K562 (cell line): ENCODE data around the gene CD52. TPM values are rescaled to one million over a fixed set of nuclear protein-coding genes. Genes with fewer than 3 reads are reported as not detected.
A peak's percentile ranks its signal among the peaks of the same experiment; 100 is the strongest.

Experiments
- CBX5 ChIP-seq: IDR thresholded peaks from 2 replicates; pipeline ENCODE4 v1.6.1; 2014; ENCODE audit warnings: low read depth, borderline replicate concordance
- CHD1 ChIP-seq: fragments of 200-600 bp; sonication (generic); IDR thresholded peaks from one replicate; pipeline ENCODE4 v1.6.1; 2012; ENCODE audit warnings: mild to moderate bottlenecking, moderate library complexity, low read length, inconsistent platforms
- GTF2A2 ChIP-seq: IDR thresholded peaks from 2 replicates; pipeline ENCODE4 v1.6.1; 2016; ENCODE audit warnings: mild to moderate bottlenecking, missing genetic modification characterization, missing compliant biosample characterization
- NEUROD1 ChIP-seq: fragments of 150-350 bp; IDR thresholded peaks from 2 replicates; pipeline ENCODE4 v1.6.1; 2014; ENCODE audit warnings: borderline replicate concordance, low read length, low read depth; ENCODE audit not compliant: partially characterized antibody
- PRMT5 ChIP-seq: sonication (generic); formaldehyde crosslinking; IDR thresholded peaks from 2 replicates; pipeline ENCODE4 v1.5.0; 2020; ENCODE audit warnings: missing genetic modification reagents
- RBFOX2 ChIP-seq: fragments of 200-400 bp; formaldehyde crosslinking; IDR thresholded peaks from 2 replicates; pipeline ENCODE4 v1.6.1; 2017; ENCODE audit warnings: low read depth, mild to moderate bottlenecking, low read length, moderate library complexity
- polyA plus RNA-seq, 8 experiments: library from polyadenylated mRNA; depleted of rRNA in 4 of 8; stranded (reverse) in 5 of 8; unstranded in 3 of 8; fragments of >200 nt; fragmentation: Nextera tagmentation in 2 of 8; fragmentation: Illumina TruSeq in 1 of 8; extraction: Ambion mirVana in 2 of 8; extraction: Trizol in 1 of 8; gene quantifications; 2 replicates each; pipeline versions ENCODE4 v1.2.1 to v1.2.3, GENCODE V29; 2011 to 2014; ENCODE audit warnings: inconsistent platforms in 1 of 8, missing spikeins in 1 of 8
- total RNA-seq, 7 experiments: library from RNA; depleted of rRNA in 6 of 7; stranded (reverse); fragments of >200 nt in 6 of 7; fragmentation: Illumina TruSeq in 2 of 7; extraction: Trizol in 2 of 7; gene quantifications; 2 replicates each; pipeline versions ENCODE4 v1.2.1 to v1.2.3, GENCODE V29; 2011 to 2021; ENCODE audit warnings: low replicate concordance in 1 of 7
- TF ChIP-seq, protein P1 (sequence below): IDR thresholded peaks from 2 replicates; pipeline ENCODE4 v1.6.1; 2016; ENCODE audit warnings: missing genetic modification characterization, missing compliant biosample characterization
- TF ChIP-seq, protein P2 (sequence below): fragments of 450-650 bp; IDR thresholded peaks from 2 replicates; pipeline ENCODE4 v1.6.1; 2017; ENCODE audit warnings: mild to moderate bottlenecking, moderate library complexity
- TF ChIP-seq, protein P3 (sequence below): fragments of 250-450 bp; sonication (Bioruptor Pico); IDR thresholded peaks from 2 replicates; pipeline ENCODE4 v1.5.0; 2020; ENCODE audit warnings: mild to moderate bottlenecking
- TF ChIP-seq, protein P4 (sequence below): fragments of 450-650 bp; IDR thresholded peaks from 2 replicates; pipeline ENCODE4 v1.6.1; 2018; ENCODE audit warnings: mild to moderate bottlenecking, low read depth; ENCODE audit not compliant: partially characterized antibody
- TF ChIP-seq, protein P5 (sequence below): sonication (generic); formaldehyde crosslinking; IDR thresholded peaks from 2 replicates; pipeline ENCODE4 v1.8.0; 2022; ENCODE audit warnings: mild to moderate bottlenecking, missing genetic modification reagents
- TF ChIP-seq, protein P6 (sequence below): fragments of 250-450 bp; sonication (Bioruptor Pico); IDR thresholded peaks from 2 replicates; pipeline ENCODE4 v1.5.0; 2021
- TF ChIP-seq, protein P7 (sequence below), 2 experiments: fragments of 450-650 bp; IDR thresholded peaks; 2 replicates each; pipeline ENCODE4 v1.6.1; 2016

The CD52 gene
- total and polyA plus RNA-seq, 9 of the 15 experiments (the other 6 are each of a cell fraction or from before 2014, with no cell fraction given), result 34.9 to 488 (median 173) TPM

DNA sequence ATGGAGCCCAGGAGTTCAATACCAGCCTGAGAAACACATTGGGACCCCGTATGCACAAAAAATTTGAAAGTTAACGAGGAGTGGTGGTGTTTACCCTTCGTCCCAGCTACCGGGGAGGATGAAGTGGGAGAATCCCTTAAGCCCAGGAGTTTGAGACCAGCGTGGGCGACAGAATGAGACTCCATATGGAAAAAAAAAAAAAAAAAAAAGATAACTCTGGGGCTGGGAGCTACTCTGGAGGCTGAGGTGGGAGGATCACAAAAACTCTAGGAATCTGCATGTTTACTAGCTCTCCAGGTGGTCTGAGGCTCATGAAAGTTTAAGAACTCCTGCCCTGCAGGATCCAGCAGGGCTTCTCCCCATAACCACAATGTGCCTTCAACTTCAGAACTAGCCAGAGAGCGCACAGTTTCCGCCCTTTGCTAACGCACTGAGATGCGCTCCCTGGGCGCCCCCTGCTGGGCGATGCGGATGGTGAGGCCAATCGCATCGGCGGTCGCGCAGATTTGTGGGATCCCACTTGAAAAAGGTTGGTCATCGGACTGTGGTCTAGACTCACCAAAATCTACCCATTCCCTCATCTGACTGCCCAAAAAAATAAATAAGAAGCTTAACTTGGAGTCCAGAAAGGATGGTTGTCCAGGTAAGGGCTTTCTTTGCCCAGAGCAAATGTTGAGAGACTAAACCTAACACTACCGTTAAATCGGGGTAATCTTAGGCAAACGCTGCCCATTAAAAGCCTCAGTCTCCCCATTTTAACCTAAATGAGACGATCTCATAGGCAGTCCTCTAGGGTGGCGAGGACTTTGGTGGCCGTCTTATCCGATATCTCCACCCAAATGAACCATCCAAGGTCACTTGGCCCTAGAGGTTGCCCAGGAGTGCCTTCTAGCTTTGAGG is 46.0 kb downstream of the CD52 start (continued):
- TF ChIP-seq, protein P1, sequence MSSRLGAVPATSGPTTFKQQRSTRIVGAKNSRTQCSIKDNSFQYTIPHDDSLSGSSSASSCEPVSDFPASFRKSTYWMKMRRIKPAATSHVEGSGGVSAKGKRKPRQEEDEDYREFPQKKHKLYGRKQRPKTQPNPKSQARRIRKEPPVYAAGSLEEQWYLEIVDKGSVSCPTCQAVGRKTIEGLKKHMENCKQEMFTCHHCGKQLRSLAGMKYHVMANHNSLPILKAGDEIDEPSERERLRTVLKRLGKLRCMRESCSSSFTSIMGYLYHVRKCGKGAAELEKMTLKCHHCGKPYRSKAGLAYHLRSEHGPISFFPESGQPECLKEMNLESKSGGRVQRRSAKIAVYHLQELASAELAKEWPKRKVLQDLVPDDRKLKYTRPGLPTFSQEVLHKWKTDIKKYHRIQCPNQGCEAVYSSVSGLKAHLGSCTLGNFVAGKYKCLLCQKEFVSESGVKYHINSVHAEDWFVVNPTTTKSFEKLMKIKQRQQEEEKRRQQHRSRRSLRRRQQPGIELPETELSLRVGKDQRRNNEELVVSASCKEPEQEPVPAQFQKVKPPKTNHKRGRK, result no peak
- TF ChIP-seq, protein P2, sequence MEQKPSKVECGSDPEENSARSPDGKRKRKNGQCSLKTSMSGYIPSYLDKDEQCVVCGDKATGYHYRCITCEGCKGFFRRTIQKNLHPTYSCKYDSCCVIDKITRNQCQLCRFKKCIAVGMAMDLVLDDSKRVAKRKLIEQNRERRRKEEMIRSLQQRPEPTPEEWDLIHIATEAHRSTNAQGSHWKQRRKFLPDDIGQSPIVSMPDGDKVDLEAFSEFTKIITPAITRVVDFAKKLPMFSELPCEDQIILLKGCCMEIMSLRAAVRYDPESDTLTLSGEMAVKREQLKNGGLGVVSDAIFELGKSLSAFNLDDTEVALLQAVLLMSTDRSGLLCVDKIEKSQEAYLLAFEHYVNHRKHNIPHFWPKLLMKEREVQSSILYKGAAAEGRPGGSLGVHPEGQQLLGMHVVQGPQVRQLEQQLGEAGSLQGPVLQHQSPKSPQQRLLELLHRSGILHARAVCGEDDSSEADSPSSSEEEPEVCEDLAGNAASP, result no peak
- no peak for TF ChIP-seq CHD1
- TF ChIP-seq, protein P3, sequence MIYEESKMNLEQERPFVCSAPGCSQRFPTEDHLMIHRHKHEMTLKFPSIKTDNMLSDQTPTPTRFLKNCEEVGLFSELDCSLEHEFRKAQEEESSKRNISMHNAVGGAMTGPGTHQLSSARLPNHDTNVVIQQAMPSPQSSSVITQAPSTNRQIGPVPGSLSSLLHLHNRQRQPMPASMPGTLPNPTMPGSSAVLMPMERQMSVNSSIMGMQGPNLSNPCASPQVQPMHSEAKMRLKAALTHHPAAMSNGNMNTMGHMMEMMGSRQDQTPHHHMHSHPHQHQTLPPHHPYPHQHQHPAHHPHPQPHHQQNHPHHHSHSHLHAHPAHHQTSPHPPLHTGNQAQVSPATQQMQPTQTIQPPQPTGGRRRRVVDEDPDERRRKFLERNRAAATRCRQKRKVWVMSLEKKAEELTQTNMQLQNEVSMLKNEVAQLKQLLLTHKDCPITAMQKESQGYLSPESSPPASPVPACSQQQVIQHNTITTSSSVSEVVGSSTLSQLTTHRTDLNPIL (CRISPR knock-in tag), result no peak
- TF ChIP-seq, protein P4, sequence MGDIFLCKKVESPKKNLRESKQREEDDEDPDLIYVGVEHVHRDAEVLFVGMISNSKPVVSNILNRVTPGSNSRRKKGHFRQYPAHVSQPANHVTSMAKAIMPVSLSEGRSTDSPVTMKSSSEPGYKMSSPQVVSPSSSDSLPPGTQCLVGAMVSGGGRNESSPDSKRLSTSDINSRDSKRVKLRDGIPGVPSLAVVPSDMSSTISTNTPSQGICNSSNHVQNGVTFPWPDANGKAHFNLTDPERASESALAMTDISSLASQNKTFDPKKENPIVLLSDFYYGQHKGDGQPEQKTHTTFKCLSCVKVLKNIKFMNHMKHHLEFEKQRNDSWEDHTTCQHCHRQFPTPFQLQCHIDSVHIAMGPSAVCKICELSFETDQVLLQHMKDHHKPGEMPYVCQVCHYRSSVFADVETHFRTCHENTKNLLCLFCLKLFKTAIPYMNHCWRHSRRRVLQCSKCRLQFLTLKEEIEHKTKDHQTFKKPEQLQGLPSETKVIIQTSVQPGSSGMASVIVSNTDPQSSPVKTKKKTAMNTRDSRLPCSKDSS, result no peak
- no peak for TF ChIP-seq PRMT5 (CRISPR knock-in tag)
- TF ChIP-seq CBX5, result no peak
- TF ChIP-seq, protein P5, sequence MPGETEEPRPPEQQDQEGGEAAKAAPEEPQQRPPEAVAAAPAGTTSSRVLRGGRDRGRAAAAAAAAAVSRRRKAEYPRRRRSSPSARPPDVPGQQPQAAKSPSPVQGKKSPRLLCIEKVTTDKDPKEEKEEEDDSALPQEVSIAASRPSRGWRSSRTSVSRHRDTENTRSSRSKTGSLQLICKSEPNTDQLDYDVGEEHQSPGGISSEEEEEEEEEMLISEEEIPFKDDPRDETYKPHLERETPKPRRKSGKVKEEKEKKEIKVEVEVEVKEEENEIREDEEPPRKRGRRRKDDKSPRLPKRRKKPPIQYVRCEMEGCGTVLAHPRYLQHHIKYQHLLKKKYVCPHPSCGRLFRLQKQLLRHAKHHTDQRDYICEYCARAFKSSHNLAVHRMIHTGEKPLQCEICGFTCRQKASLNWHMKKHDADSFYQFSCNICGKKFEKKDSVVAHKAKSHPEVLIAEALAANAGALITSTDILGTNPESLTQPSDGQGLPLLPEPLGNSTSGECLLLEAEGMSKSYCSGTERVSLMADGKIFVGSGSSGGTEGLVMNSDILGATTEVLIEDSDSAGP (CRISPR knock-in tag), result no peak
- TF ChIP-seq, protein P6, sequence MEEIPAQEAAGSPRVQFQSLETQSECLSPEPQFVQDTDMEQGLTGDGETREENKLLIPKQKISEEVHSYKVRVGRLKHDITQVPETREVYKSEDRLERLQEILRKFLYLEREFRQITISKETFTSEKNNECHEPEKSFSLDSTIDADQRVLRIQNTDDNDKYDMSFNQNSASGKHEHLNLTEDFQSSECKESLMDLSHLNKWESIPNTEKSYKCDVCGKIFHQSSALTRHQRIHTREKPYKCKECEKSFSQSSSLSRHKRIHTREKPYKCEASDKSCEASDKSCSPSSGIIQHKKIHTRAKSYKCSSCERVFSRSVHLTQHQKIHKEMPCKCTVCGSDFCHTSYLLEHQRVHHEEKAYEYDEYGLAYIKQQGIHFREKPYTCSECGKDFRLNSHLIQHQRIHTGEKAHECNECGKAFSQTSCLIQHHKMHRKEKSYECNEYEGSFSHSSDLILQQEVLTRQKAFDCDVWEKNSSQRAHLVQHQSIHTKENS (CRISPR knock-in tag), result no peak
- TF ChIP-seq, protein P7, sequence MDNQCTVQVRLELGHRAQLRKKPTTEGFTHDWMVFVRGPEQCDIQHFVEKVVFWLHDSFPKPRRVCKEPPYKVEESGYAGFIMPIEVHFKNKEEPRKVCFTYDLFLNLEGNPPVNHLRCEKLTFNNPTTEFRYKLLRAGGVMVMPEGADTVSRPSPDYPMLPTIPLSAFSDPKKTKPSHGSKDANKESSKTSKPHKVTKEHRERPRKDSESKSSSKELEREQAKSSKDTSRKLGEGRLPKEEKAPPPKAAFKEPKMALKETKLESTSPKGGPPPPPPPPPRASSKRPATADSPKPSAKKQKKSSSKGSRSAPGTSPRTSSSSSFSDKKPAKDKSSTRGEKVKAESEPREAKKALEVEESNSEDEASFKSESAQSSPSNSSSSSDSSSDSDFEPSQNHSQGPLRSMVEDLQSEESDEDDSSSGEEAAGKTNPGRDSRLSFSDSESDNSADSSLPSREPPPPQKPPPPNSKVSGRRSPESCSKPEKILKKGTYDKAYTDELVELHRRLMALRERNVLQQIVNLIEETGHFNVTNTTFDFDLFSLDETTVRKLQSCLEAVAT (IDR thresholded peaks at IDR 0.05), result no peak
- TF ChIP-seq GTF2A2 (tag), result no peak
- TF ChIP-seq RBFOX2, result peak; percentile 49; the same call in 1 of the 2 replicates
- TF ChIP-seq NEUROD1, result no peak
